Limb (tissue), 2 donors: ENCODE measurements around the gene FCAR.
"Not testable (repeated sequence)": the region's sequence is repeated elsewhere in the genome, so short reads cannot be mapped to it uniquely, and the experiment has no call there.

Experiments
- DNase-seq, 2 donors: peaks; one replicate each; pipeline ENCODE4 v3.0.0-alpha.2; 2016; ENCODE audit errors: extremely low spot score in 2 of 2

Gene FCAR

GRCh38 chr19:54894106-54894505 is 20.1 kb downstream of the FCAR start:
- DNase-seq, result not testable (repeated sequence)

- DNase-seq, result no peak
Measured at GRCh38 chr19:54896036-54896435, 22.0 kb downstream of the FCAR start.

- DNase-seq, result not testable (repeated sequence)
Measured at GRCh38 chr19:54898685-54899084, 24.6 kb downstream of the FCAR start.

GRCh38 chr19:54899646-54900045 is 25.6 kb downstream of the FCAR start:
- DNase-seq, result not testable (repeated sequence)

- not testable (repeated sequence) for DNase-seq
Measured at GRCh38 chr19:54901153-54901552, 27.1 kb downstream of the FCAR start.

- DNase-seq, result no peak
Measured at GRCh38 chr19:54902061-54902460, 28.0 kb downstream of the FCAR start.

- DNase-seq, result no peak
Measured at GRCh38 chr19:54903303-54903702, 29.3 kb downstream of the FCAR start.

- not testable (repeated sequence) for DNase-seq
Measured at GRCh38 chr19:54904261-54904660, 30.2 kb downstream of the FCAR start.

- DNase-seq, result no peak
Measured at GRCh38 chr19:54905421-54905802, 31.4 kb downstream of the FCAR start.

GRCh38 chr19:54905803-54906511 is 31.9 kb downstream of the FCAR start, which contains the start of gene NCR1:
Gene NCR1, plus strand, starts transcription at chr19:54906148. Its CDS starts 40 bp downstream, at chr19:54906188.
- no peak for DNase-seq

- no peak for DNase-seq
Measured at GRCh38 chr19:54906819-54907218, 32.8 kb downstream of the FCAR start.

- not testable (repeated sequence) for DNase-seq
Measured at GRCh38 chr19:54907899-54908298, 33.9 kb downstream of the FCAR start.

- DNase-seq, result no peak
Measured at GRCh38 chr19:54916822-54917221, 42.8 kb downstream of the FCAR start.

GRCh38 chr19:54918499-54918898 is 44.5 kb downstream of the FCAR start:
- no peak for DNase-seq

- peak in 1 of 2 donors; percentile 29 for DNase-seq
Measured at GRCh38 chr19:54919646-54920563, 45.9 kb downstream of the FCAR start.

- DNase-seq, result no peak
Measured at GRCh38 chr19:54921082-54921481, 47.0 kb downstream of the FCAR start.

GRCh38 chr19:54923276-54923675 is 49.2 kb downstream of the FCAR start:
- no peak for DNase-seq

- no peak for DNase-seq
Measured at GRCh38 chr19:54928299-54928698, 54.3 kb downstream of the FCAR start.

GRCh38 chr19:54937926-54938325 is 63.9 kb downstream of the FCAR start:
- DNase-seq, result no peak

GRCh38 chr19:54938906-54939305 is 64.9 kb downstream of the FCAR start:
- no peak for DNase-seq

GRCh38 chr19:54939538-54939937 is 65.5 kb downstream of the FCAR start:
- DNase-seq, result not testable (repeated sequence)
